HFFc6 (cell line): ENCODE results near the gene WFS1. TPM values are rescaled to one million over a fixed set of nuclear protein-coding genes. Genes with fewer than 3 reads are reported as not detected.

Experiments
- DNase-seq: peaks from one replicate; pipeline ENCODE4 v3.0.0-alpha.2; 2018
- H3K27ac Mint-ChIP-seq: 2 replicates; pipeline ENCODE4 v1.8.0; 2020; ENCODE audit warnings: mild to moderate bottlenecking, mixed read lengths
- H3K27me3 Mint-ChIP-seq: 2 replicates; pipeline ENCODE4 v1.8.0; 2021; ENCODE audit warnings: mild to moderate bottlenecking, moderate library complexity, mixed read lengths; ENCODE audit not compliant: insufficient read depth
- H3K36me3 Mint-ChIP-seq: 2 replicates; pipeline ENCODE4 v1.8.0; 2021; ENCODE audit warnings: low read depth, mixed read lengths
- H3K4me1 Mint-ChIP-seq: 2 replicates; pipeline ENCODE4 v1.8.0; 2020; ENCODE audit warnings: low read depth, mixed read lengths
- H3K4me3 Mint-ChIP-seq: 2 replicates; pipeline ENCODE4 v1.8.0; 2020; ENCODE audit warnings: mild to moderate bottlenecking, moderate library complexity, mixed read lengths
- H3K9me3 Mint-ChIP-seq: 2 replicates; pipeline ENCODE4 v1.8.0; 2020; ENCODE audit warnings: mild to moderate bottlenecking, mixed read lengths
- CTCF ChIP-seq: fragments of 200-600 bp; sonication (generic); IDR thresholded peaks from 2 replicates; pipeline ENCODE4 v1.5.0; 2021; ENCODE audit warnings: antibody characterized with exemption, mild to moderate bottlenecking
- total RNA-seq, 6 experiments: library from RNA; stranded (reverse); fragmentation: NEBNext Ultra II Directional; extraction: Animal tissue kit (Norgen Biotek cat#: 25700); gene quantifications; 2 replicates in 1 of 6; 3 replicates in 5 of 6; pipeline ENCODE4 v1.2.3, GENCODE V29; 2021

The WFS1 gene
- total RNA-seq, 6 experiments from 2014 or later, result 47.3 to 72.1 (median 56.0) TPM

- H3K4me1 Mint-ChIP-seq, result peaks cover 42% of the 10 kb centered on the region
- no peak for TF ChIP-seq CTCF
- DNase-seq, result no peak
- no peak overlapping the region for H3K27ac Mint-ChIP-seq
- peak overlapping the region; percentile 82 for H3K4me3 Mint-ChIP-seq
- H3K36me3 Mint-ChIP-seq, result no peaks in the 10 kb centered on the region
- H3K27me3 Mint-ChIP-seq, result peaks cover 3% of the 10 kb centered on the region
- no peaks in the 10 kb centered on the region for H3K9me3 Mint-ChIP-seq
Observed at GRCh38 chr4:6268650-6269615, 717 bp upstream of the WFS1 start.

- TF ChIP-seq CTCF, result no peak
- DNase-seq, result no peak
- no peaks in the 10 kb centered on the region for H3K36me3 Mint-ChIP-seq
- H3K4me3 Mint-ChIP-seq, result peak overlapping the region; percentile 90
- peak overlapping the region; percentile 85 for H3K27ac Mint-ChIP-seq
- no peaks in the 10 kb centered on the region for H3K9me3 Mint-ChIP-seq
- H3K27me3 Mint-ChIP-seq, result peaks cover 2% of the 10 kb centered on the region
- peaks cover 51% of the 10 kb centered on the region for H3K4me1 Mint-ChIP-seq
Observed at GRCh38 chr4:6270636-6271121, 1.0 kb downstream of the WFS1 start.

- no peak for DNase-seq
- H3K36me3 Mint-ChIP-seq, result no peaks in the 10 kb centered on the region
- H3K4me1 Mint-ChIP-seq, result peaks cover 51% of the 10 kb centered on the region
- no peak for TF ChIP-seq CTCF
- H3K27ac Mint-ChIP-seq, result no peak overlapping the region
- no peaks in the 10 kb centered on the region; the same call in none of the 2 replicates for H3K27me3 Mint-ChIP-seq
- peak overlapping the region; percentile 90; the same call in 1 of the 2 replicates for H3K4me3 Mint-ChIP-seq
- H3K9me3 Mint-ChIP-seq, result no peaks in the 10 kb centered on the region
Observed at GRCh38 chr4:6271206-6271605, 1.6 kb downstream of the WFS1 start.

- DNase-seq, result no peak
- Mint-ChIP-seq H3K4me1 (peaks cover 51% of the 10 kb centered on the region), H3K27ac (peak overlapping the region; percentile 84; the same call in 1 of the 2 replicates), H3K36me3 (no peaks in the 10 kb centered on the region), H3K27me3 (no peaks in the 10 kb centered on the region; the same call in none of the 2 replicates), H3K4me3 (peak overlapping the region; percentile 49), H3K9me3 (no peaks in the 10 kb centered on the region)
- TF ChIP-seq CTCF, result no peak
Observed at GRCh38 chr4:6271701-6272465, 2.2 kb downstream of the WFS1 start.

GRCh38 chr4:6272863-6273660, 3.4 kb downstream of the WFS1 start:
- Mint-ChIP-seq H3K27me3 (no peaks in the 10 kb centered on the region; the same call in 1 of the 2 replicates), H3K9me3 (no peaks in the 10 kb centered on the region), H3K4me1 (peaks cover 51% of the 10 kb centered on the region), H3K36me3 (no peaks in the 10 kb centered on the region), H3K4me3 (peak overlapping the region; percentile 59), H3K27ac (peak overlapping the region; percentile 84)
- TF ChIP-seq CTCF, result peak; percentile 4; the same call in 1 of the 2 replicates
- peak; percentile 86 for DNase-seq
